Epithelial cell of esophagus (primary cell): ENCODE results near the gene IZUMO4.

Source experiments
- DNase-seq: peaks from one replicate; pipeline ENCODE4 v3.0.0; 2010; ENCODE audit warnings: low read depth
- H3K4me3 ChIP-seq: 2 replicates; pipeline ENCODE4 v1.5.1; 2011; ENCODE audit warnings: mild to moderate bottlenecking, low read length, control low read depth
- CTCF ChIP-seq: IDR thresholded peaks from 2 replicates; pipeline ENCODE4 v1.5.1; 2011; ENCODE audit warnings: low read depth, mild to moderate bottlenecking, low read length, control low read depth, inconsistent platforms; ENCODE audit not compliant: insufficient read depth; ENCODE audit errors: missing control alignments

The IZUMO4 gene

GRCh38 chr19:2050349-2050990, 46.2 kb upstream of the IZUMO4 start:
- H3K4me3 ChIP-seq: peak overlapping the region; percentile 96
- no peak for DNase-seq
- no peak for TF ChIP-seq CTCF

- TF ChIP-seq CTCF: peak; percentile 37
- peak; percentile 82 for DNase-seq
These were observed 45.5 kb upstream of the IZUMO4 start, which contains the start of gene MKNK2 for GRCh38 chr19:2050991-2051772. TSS of gene MKNK2 (minus strand) at chr19:2051244. CDS start at chr19:2050851, 393 bp downstream.

DNA sequence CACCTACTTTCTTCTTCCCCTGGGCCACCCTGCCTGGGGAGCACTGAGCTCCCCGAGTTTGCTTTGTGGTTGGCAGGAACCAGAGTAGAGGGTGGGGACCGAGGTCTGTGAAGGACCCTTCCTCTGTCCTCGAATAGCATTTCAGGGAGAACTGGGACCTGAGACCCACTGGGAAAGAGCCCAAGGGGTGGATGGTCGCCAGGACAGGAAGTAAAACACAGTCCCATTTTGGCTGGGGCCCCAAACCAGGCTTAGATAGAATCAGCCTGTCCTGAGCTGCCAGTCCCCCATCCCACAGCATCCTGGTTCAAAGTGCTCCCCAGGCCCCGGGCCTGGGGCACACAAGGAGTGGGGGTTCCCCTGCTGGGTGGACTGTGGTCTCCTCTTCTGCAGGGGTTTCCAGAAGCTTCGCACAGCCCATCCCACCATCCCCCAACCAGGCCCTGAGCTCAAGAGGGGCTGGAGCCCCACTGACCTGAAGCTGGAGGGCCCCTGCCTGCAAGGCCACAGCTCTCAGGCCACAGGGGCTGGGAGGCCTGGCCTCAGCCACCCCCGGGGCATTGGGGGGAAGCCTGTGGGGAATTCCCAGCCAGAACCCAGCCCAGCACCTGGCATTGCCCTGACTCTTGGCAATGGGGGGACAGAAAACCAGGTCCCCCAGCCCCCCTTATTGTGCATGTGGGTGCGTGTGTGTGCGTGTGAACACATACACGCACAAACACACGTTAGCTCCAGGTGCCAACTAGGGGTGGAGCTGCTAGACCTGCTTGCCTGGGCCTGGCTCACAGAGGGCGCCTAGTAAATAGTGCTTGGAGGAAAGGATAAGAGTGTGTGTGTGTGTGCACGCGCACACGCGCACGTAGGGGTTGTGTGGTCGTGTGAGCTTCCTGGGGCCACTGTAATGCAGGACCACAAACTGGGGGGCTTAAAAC, 44.7 kb upstream of the IZUMO4 start:
- no peak overlapping the region for H3K4me3 ChIP-seq
- peak; percentile 71 for DNase-seq
- no peak for TF ChIP-seq CTCF

More at GRCh38 chr19:2050991-2051772, 45.5 kb upstream of the IZUMO4 start, which contains the start of gene MKNK2:
- H3K4me3 ChIP-seq: peak within 1 kb of the TSS; percentile 96

GRCh38 chr19:2053601-2054389, 42.9 kb upstream of the IZUMO4 start:
- DNase-seq: no peak
- TF ChIP-seq CTCF: no peak
- no peak overlapping the region for H3K4me3 ChIP-seq

GRCh38 chr19:2054763-2055162, 42.0 kb upstream of the IZUMO4 start:
- TF ChIP-seq CTCF: no peak
- no peak for DNase-seq
- H3K4me3 ChIP-seq: no peak overlapping the region
